Activated CD4-positive, alpha-beta T cell treated with anti-CD3 and anti-CD28 coated beads for 4 hours (primary cell): ENCODE data around the gene ARL5C.
"Not testable (repeated sequence)": the region's sequence is repeated elsewhere in the genome, so short reads cannot be mapped to it uniquely, and the experiment has no call there.

Experiments used
- DNase-seq, 2 donors: peaks; one replicate each; pipeline ENCODE4 v3.0.0-alpha.2; 2020

Gene ARL5C

DNA sequence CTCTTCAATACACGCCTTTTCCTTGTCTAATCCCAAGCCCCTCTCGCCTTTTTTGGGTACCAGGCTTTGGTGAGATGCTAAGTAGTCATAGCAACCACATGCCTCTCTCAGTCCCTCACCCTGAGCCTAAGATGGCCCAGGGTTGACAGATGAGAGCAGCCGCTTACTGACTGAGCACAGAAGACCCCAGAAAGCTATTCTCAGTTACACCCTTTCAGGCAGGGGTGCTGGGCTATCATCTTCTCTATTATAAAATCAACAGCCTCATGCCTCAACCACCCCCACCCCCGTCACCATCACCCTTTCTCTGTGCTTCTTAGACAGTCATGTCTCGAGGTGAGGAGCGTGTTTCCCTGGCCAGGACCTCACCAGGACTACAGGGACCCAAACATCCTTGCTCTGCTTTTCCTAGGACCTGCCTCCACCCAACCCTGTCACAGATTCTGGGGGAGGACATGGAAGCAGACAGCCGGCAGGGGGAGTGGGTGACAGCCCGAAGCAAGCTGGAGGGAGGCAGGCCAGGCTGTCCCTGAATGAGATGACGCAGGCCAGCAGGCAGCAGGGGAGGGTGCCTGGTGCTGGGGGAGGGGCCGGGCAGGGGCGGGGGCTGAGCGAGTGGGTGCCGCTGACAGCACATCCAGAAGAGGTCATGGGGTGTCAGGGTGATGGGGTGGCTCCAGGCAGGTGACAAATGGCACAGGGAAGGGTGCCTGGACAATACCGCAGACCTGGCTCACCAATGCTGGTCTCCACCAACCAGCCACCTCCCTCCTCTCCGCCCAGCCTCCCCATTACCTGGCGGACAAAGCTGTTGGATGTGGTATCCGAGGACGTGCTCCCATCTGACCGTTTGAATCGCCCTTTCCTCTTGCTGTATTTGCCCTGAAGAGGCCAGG, 28.4 kb upstream of the ARL5C start:
- DNase-seq, result no peak

DNA sequence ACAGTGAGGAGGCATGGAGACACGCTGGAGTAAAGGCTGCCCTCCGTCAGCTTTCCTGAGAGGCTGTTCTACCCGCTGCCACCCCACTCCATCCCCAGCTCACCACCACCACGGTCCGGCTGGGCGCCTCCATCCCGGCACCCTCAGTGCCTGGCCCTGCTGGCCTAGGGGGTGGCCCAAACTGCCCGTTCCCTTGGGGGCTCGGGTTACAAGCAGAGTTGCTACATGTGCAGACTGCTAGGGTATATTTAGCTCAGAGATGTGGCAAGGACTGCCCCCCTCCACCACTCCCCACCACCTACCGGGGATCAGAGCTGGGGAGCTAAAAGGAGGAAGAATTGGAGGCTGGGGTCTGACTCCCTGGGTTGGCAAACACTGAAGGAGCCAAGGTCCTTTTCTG, 27.4 kb upstream of the ARL5C start:
- DNase-seq, result no peak

GRCh38 chr17:39192901-39193300, 26.9 kb upstream of the ARL5C start:
- DNase-seq, result no peak

DNA sequence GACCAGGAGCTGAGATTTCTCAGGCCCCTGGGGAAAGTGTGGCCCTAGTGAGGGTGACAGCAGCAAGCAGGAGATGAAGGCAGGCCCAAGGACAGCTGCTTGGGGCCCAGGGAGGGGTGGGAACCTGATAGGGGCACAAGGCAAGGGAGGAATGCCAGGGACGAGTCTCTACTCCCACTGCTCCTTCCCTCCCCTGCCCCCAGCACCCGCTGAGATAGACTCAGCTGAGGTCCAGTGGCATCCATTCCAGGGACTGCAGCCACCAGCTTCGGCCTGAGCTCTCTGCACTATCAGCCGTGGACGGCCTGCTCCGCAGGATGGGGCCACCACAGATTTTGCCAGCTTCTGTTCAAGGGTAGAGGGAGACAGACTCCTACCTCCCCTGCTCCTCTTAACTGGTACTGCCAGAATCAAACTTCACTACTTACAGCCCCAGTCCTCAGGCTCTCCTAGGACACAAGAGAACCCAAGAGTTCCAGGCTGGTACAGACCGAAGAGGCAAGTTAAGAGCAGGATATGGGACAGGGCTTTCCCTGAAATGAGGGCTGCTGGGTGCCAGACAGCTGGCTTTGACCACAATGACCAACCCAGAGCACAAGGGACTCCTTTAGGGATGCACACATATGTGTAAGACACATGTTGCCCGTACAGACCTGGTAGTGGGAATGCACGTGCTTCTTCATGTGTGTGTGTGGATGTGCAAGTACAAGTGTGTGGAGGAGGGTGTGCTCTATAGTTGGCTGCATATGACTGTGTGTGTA, 26.0 kb upstream of the ARL5C start:
- DNase-seq, result no peak

GRCh38 chr17:39187152-39187830, 21.3 kb upstream of the ARL5C start:
- DNase-seq, result no peak

DNA sequence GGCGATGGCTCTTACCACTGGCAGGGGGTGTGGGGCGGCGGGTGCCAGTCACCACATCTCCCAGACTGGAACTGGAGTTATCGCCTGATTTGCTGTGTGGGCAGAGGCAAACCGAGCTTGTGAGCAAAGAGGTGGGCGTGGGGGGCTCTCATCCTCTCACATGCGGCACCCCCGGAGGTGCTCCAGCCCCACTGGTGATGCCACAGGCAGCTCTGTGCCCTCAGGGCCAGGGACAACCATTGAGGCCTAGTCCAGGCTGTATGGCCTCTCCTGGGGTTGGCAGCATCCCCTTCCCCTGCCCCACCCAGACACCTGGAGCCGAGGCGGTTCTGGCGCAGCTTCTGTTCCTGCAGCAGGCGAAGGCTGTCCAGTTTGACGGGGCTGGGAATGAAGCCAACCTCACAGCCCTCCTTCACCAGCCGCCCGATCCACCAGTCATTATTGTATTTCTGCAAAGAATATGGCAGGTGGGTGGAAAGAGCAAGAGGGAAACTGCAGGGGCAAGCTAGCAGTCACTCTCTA, 20.6 kb upstream of the ARL5C start:
- no peak for DNase-seq

- DNase-seq, result no peak
Measured at GRCh38 chr17:39183720-39184119, 17.8 kb upstream of the ARL5C start.

DNA sequence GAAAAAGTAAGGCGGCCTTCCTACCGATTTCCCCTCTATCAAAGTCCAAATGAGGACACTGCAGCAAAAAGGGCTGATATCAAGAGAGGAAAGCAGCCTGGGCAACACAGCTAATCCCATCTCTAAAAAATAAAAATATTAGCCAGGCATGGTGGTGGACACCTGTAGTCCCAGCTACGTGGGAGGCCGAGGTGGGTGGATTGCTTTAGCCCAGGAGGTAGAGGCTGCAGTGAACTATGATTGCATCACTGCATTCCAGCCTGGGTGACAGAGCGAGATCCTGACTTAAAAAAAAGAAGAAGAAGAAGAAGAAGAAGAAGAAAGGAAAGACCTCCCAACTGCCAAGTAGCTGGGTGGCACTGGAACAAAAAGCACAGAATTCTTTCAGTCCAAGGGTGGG, 17.1 kb upstream of the ARL5C start:
- no peak for DNase-seq

DNA sequence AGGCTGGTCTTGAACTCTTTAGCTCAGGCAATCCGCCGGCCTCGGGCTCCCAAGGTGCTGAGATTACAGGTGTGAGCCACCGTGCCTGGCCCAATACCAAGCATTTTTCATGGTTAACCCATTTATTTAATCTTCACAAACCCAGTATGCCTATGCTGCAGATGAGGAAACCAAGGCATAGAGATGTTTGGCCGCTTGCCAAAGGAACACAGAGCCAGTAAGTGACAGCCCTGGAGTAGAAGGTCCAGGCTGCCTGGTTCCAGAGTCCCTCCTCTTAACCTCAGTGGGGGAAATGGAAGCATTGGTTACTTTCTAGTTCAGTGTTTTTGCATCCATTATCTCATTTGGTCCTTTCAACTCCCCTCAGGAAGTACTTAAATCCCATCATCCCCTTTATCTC, 15.3 kb upstream of the ARL5C start:
- DNase-seq, result no peak

DNA sequence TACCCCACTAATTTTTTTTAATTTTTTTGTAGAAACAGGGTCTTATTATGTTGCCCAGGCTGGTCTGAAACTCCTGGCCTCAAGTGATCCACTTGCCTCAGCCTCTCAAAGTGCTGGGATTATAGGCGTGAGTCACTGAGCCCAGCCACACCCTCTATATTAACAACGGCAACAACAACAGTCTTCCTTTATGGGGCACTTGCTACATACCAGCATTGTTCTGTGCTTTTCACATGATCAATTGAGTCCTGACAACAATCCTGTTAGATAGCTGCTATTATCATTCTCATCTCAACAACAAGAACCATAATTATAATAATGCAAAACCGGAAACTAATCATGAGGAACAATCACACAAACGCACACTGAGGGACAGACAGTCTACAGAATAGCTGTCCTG, 12.6 kb upstream of the ARL5C start:
- DNase-seq, result no peak

DNA sequence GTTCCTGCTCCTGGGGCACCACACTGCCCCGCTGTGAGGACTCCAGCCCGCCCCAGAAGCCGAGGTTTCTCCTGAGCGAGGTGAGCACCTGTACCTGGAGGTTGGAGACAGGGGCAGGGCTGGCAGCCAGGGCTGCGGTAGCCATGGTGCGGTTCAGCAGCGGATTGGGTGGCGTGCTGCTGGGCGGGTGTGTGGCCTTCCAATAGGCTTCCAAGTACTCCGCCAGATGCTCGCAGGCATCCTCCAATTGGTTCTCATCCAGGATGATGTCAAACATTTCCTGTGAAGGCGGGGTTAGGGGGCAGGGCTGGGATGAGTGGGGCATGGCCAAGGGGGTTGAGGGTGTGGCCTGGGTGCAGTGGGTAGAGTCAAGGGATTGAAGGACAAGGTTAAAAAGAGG, 11.3 kb upstream of the ARL5C start:
- no peak for DNase-seq

DNA sequence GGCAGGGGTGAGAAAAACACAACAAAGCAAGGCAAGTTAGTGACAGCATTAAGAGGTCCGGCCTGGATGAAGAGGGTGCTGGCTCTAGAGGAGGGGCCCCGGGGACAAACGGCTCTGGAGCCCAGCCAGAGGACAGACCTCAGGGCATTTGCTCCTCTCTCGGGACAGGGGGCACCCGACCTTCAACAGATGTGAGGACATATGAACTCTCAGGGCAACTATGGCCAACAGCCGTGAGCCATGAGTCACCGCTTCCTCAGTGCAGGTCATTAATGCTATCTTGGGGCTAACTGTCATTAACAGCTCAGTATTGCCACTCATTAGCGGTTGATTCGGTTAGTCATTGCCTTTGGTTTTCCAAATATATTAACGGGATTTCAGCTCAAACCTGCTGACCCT, 9.7 kb upstream of the ARL5C start:
- DNase-seq, result no peak

DNA sequence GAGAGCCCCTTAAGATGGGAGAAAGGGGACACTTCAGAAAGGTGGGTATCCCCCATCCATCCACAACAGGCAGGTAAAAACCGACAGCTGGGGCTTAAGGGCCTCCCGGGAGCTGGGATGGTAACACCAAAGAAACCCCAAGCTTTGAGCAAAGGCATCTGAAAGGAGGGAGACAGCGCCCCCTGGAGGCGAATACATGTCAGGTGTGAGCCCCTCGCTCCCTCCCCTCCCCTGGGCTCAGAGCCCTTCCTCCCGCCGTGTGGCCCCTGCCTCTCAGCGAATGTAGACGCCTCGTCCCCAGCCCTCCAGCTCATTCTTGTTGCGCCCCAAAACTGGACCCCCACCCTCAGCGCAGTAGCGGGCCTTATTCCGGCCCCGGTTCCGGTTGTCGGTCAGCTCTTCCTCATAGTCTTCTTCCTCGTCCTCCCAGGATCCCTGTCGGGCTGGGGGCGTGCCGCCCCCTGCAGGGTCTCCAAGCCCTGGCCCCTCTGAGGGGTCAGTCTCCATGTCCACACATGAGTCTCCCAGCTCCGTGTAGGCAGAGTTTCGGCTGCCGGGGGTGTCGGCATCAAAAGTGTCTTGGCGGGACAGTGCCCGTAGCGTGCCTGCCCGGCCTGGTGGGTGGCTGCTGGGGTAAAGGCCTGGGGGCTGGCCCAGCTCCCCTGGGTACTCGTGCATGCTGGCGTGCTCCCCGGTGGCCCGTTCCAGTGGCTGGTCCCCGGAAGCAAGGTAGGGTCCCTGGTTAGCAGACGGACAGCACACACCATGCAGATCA, 9.1 kb upstream of the ARL5C start:
- peak; percentile 77 to 81 for DNase-seq

DNA sequence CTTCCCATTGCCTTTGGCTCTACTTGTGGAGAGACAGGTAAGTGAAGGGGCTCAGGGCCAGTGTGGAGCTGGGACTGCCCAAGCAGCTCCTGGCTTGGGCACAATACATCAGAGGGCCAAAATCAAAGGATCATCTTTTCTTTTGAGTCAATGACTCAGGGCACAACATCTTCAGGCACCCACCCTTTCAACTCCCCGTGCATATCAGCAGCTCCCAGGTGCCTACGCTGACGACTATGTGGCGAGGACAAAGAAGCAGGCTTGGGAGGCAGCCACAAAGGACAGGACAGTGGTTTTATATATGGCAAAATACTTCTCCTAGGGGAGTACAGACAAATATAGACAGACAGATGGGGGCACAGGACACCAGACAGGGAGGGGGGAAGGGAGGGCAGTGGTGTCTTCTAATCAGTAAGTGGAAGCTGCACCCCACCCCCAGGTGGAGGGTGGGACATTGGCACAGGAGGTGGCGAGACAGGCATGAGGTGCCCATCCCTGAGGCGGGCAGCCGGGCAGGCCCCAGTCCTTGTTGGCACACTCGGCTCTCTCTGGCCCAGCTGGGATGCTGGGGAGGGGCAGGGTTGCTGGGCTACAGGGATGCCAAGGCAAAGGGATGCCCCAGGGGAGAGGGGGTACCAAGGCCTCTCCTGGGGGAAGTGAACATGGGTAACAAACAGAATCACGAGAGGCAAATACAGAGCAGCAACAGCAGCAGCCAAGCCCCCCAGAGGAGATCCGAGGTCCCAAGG, 7.7 kb upstream of the ARL5C start:
- no peak for DNase-seq

- no peak for DNase-seq
Measured at GRCh38 chr17:39173080-39173479, 7.1 kb upstream of the ARL5C start.

DNA sequence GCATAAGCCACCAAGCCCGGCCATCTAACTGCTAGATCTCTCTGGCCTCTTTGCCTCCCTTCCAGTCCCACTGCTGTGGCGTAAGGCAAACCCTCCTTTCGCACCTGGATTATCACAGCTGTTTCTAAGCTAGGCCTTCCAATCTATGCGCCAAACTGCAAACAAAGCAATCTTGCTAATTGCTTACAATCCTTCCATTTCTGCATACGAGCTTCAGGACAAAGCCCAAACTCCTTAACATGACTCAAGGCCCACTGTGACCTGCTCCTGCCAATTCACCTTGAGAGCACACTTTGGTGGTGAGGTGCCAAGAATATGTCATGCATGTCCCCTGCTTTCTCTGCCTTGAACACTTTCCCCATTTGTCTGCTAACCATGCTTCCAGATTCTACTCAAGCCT, 6.0 kb upstream of the ARL5C start:
- no peak for DNase-seq

GRCh38 chr17:39170558-39170957, 4.6 kb upstream of the ARL5C start:
- DNase-seq, result no peak

DNA sequence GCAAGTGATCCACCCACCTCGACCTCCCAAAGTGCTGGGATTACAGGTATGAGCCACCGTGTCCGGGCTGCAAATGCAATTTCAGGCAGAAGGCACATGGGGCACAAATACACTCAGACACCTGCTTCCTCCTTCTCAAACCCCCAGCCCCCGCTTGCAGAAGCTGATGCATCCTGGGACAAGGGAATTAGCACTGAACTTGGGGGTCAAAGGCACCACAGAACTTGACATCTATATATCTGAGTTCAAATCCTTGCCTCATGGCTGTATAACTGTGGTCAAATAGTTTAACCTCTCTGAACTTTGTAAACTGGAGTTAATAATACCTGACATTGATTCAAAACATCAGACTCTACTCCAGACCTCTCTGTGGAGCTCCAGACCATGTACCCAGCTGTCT, 4.1 kb upstream of the ARL5C start:
- no peak for DNase-seq

DNA sequence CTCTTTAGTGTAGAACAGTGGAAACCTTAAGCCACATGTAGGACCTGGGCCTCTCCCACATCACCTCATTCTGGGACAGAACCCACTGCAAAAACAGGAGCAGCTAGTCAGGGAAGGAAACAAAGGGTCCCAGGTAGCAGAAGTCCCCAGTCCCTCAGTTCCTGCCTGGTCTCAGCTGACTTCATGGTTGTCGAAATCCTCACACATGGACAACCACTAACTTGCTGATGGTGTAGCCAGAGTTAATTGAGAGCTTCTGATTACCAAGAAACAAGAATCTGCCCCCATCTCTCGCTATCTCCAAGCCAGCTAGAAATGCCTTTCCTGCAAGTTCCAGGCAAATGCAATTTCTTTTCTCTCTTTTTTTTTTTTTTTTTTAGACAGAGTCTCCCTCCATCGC, 3.6 kb upstream of the ARL5C start:
- DNase-seq, result no peak

DNA sequence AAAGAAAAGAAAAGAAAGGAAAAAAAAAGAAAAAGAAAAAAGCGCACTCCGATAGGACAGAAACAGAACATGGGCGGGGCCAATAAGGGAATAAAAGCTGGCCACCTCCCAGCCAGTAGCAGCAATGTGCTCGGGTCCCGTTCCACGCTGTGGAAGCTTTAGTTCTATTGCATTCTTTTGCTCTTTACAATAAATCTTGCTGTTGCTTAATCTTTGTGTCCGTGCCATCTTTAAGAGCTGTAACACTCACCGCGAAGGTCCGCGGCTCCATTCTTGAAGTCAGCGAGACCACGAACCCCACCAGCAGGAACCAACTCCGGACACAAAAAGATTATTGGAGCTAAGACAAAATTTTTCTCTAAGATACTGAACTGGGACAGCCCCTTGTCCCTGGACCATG, 3.1 kb upstream of the ARL5C start:
- DNase-seq, result no peak

DNA sequence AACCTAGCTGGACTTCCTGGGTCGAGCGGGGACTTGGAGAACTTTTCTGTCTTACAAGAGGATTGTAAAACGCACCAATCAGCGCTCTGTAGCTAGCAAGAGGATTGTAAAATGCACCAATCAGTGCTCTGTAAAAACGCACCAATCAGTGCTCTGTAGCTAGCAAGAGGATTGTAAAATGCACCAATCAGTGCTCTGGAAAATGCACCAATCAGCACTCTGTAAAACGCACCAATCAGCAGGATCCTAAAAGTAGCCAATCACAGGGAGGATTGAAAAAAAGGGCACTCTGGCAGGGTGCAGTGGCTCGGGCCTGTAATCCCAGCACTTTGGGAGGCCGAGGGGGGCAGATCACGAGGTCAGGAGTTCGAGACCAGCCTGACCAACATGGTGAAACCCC, 2.5 kb upstream of the ARL5C start:
- DNase-seq, result not testable (repeated sequence)

GRCh38 chr17:39167476-39167875, 1.5 kb upstream of the ARL5C start:
- no peak for DNase-seq
